HG02610 (cell line): Measurements from ENCODE around the gene ARHGEF11.
A peak's percentile ranks its signal among the peaks of the same experiment; 100 is the strongest.

Experiments used
- ATAC-seq: cut with Tn5 transposase; IDR thresholded peaks from one replicate; pipeline ENCODE4 v1.9.1; 2021; ENCODE audit warnings: mild to moderate bottlenecking, moderate library complexity; ENCODE audit not compliant: unreplicated experiment

ARHGEF11 gene

GRCh38 chr1:156898161-156898566, 147.4 kb downstream of the ARHGEF11 start:
- no peak for ATAC-seq

- no peak for ATAC-seq
These were observed 148.3 kb downstream of the ARHGEF11 start for GRCh38 chr1:156897078-156897825.

DNA sequence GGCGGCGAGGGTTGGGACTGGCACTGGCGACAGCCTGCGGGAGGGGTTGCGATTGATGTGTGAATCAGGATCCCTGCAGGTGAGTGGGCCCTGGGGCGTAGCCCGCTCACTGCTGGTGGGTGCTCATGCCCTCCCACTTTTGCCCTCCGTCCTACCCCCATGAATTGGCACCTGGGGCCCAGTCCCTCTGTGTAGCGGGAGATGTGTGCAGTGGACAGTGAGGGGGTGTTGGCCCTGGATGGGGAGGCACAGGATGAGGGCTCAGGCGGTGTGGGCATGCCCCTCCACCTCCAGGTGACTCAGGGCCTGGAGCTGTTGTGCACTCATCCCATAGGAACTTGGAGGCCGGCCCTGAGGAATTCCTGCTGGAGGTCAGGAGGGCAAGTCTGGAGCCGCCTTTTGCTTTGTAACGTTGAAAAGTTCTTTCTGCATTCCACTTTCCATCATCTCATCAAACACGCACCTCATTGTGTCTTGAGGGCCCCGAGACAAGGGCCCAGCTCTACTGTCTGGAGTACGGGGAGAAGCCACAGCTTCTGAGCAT, 149.0 kb downstream of the ARHGEF11 start:
- no peak for ATAC-seq

DNA sequence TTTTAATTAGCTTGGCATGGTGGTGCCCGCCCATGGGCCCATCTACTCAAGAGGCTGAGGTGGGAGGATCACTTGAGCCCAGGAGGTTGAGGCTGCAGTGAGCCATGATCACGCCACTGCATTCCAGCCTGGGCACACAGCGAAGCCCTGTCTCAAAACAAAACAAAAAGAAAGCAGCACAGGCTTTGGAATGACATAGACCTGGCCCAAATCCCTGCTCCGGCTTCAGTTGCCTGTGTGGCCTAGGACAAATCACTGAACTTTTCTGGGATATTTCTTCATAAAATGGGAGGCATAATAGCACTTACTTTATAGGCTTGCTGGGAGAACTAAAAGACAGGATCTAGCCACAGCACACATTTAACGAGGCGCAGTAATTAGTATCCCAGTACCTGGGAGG, 149.6 kb downstream of the ARHGEF11 start:
- ATAC-seq = no peak

GRCh38 chr1:156895455-156895812, 150.1 kb downstream of the ARHGEF11 start:
- ATAC-seq = no peak

DNA sequence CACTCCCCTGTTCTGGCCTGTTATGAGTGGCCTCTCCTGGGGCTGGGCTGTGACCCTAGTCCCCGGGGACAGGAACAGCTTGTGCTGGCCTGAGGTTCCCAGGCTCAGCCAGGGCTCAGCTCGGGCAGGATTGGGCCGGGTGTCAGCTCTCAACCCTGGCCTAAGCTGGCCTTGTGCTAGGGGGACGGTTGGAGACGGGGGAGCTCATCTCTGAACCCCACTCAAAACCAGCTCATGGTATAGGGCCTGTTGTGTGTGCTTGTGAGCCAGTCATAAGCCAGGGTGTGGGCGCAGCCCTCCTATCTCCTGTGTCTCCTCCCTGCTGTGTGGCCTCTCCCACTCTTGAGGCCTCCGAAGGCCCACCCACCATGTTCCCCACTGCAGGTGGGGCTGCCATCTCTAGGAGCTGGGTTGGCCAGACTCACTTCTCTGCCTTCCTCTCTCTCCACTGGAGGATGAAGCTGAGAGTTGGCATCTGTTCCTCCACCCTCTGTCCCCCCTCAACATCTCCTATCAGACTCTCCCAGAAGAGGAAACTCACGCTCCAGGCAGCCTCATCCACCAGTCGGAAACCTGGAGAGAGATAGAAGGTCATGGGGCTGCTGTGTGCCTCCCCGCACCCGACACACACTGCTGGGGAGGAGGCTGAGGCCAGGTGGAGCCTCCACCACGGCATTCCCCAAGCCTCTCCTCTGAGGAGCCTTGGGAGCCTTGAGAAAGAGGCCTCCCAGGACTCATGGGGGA, 150.7 kb downstream of the ARHGEF11 start:
- no peak for ATAC-seq

- ATAC-seq = no peak
These were observed 151.5 kb downstream of the ARHGEF11 start for GRCh38 chr1:156894001-156894400.

GRCh38 chr1:156893048-156893953, 152.2 kb downstream of the ARHGEF11 start, which contains the start of gene PEAR1:
PEAR1 (plus strand) TSS chr1:156893718; CDS start chr1:156903927, 10,209 bp downstream.
- ATAC-seq = no peak

DNA sequence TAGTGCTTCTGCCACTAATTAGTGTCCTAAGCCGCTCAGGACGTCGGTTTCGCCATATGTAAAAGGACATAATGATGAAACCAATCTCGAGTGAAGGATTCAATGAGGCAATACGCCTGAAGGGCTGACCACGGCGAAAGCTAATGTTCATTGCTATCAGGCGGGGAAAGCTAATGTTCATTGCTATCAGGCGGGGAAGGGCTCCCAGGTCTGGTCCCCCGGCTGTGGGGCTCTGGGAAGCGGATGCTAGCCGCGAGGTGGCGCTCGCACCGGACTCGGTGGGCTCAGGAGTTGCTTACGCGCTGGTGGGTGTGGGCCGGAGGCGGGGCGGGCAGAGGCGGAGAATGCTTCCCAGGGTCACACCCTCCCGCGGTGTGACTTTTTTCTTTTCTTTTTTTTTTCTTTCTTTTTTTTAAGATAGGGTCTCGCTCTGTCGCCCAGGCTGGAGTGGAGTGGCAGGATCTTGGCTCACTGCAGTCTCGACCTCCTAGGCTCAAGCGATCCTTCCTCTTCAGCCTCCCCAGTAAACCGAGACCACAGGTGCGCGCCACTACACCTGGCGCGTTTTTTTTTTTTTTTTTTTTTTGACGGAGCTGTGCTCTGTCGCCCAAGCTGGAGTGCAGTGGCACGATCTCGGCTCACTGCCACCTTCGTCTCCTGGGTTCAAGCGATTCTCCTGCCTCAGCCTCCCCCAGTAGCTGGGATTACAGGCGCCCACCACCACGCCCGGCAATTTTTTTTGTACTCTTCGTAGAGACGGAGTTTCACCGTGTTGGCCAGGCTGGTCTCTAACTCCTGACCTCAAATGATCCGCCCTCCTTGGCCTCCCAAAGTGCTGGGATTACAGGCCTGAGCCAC, 153.1 kb downstream of the ARHGEF11 start:
- peak; percentile 69 for ATAC-seq

GRCh38 chr1:156889802-156890580, 155.6 kb downstream of the ARHGEF11 start:
- ATAC-seq = no peak

- no peak for ATAC-seq
These were observed 157.8 kb downstream of the ARHGEF11 start for GRCh38 chr1:156887734-156888133.

DNA sequence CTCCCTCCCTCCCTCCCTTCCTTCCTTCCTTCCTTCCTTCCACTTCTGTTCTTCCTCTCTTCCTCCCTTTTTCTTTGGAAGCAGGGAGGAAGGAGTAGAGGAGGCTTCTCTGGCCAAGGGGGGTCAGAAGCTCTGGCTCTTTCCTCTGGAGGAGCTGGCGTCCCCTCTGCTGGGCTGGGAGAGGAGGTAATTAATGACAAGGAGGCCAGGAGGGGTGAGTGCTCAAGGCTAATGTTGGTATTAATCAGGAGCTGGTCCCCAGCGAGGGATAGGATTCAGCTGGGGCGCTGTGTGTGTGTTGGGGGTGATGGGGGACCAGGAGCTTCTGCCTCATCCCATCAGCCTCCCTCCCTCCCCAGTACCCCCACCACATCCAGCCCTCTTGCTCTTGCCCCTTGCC, 158.2 kb downstream of the ARHGEF11 start:
- ATAC-seq = no peak

DNA sequence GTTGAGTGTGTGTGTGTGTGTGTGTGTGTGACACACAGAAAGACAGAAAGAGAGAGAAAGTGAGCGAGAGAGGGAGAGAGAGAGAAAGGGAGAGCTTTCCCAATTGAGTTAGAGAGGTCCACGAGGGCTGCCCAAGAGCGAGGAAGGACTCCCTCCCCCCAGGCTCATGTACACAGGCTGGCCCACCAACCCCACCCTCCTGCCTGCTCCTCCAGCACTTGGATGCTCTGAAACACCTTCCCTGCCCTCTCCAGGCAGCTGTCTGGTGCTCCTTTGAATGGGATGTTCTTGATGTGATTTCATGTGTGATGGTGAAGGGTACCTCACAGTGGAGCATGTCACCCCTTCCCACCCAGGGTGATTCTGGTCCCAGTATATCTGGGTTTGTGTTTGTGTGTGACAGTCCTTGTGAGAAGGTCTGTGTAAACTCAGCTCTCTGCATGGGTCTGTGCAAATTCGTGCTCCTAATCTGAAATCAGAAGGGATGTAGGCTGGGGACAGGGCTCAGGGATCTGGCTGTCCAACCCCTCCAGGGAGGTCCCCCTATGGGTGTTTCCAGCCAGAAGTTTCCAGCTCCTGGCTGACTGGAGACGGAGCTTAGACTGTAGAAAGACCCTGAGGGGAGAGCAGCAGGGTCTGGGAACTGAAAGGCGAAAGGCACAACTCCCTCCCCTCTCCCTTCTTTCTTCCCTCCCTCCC, 158.8 kb downstream of the ARHGEF11 start:
- no peak for ATAC-seq

DNA sequence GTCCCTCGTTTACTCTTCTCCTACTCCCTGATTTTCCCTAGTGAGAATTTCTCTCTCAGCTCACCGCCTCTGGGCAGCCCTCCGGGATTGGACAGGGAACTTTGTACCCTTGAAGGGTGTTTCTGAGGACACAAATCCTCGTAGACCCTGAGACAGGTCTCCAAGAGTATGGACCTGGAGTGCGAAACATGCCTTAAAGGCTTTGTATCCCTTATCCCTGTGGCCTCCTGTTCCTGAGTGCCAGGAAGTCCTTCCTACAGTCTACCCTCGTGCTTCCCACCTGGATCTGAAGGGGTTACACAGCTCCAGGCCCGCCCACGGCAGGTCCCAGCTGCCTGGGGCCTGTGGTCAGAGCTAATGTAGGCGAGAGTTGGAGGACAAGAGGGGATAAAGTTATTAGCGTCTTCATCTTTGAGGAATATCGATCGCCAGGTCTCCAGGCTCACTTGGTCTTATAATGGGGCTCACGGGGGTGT, 159.6 kb downstream of the ARHGEF11 start:
- no peak for ATAC-seq

DNA sequence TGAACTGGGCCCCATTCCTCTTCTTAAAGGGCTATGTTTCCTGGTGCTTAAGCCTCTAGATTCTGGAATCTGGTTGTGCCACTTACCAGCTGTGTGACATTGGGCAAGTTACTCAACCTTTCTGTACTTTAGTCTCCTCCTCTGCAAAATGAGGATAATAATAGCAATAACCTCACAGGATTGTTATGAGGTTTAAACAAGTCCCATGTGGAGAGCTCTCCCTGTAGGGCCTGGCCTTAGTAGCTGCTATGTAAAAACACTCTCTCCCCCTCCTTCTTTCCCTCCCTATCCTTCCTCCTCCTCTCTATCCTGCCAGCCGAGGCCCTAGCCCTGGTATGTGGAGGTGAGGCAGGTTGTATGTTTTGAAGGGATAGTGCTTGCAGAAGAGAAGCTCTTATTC, 160.2 kb downstream of the ARHGEF11 start:
- no peak for ATAC-seq
